Lung (tissue), 12 donors: ENCODE measurements around the gene ALG13. TPM values are rescaled to one million over a fixed set of nuclear protein-coding genes. Genes with fewer than 3 reads are reported as not detected.

Experiments
- ATAC-seq: fragments of 200-7000 bp; cut with Tn5 transposase; one replicate; pipeline ENCODE4 v1.9.1; 2020; ENCODE audit warnings: moderate number of reproducible peaks; ENCODE audit not compliant: insufficient read depth, low FRiP score
- DNase-seq, 3 donors: peaks; one replicate each; pipeline ENCODE4 v3.0.0-alpha.2; 2013 to 2017
- H3K27ac ChIP-seq, 2 donors: one replicate each; pipeline ENCODE4 v1.5.1; 2013; ENCODE audit warnings: mild to moderate bottlenecking in 2 of 2, moderate library complexity in 2 of 2, control low read depth in 1 of 2, inconsistent platforms in 1 of 2, low read depth in 1 of 2, low read length in 1 of 2
- H3K27me3 ChIP-seq, 3 donors: one replicate each; pipeline ENCODE4 v1.5.1; 2013; ENCODE audit warnings: low read length in 2 of 3; ENCODE audit not compliant: control insufficient read depth in 3 of 3, insufficient read depth in 3 of 3
- H3K36me3 ChIP-seq, 4 donors: one replicate each; pipeline ENCODE4 v1.5.1; 2013; ENCODE audit warnings: low read length in 4 of 4, mild to moderate bottlenecking in 1 of 4, moderate library complexity in 1 of 4; ENCODE audit not compliant: control insufficient read depth in 4 of 4, insufficient read depth in 4 of 4
- H3K4me1 ChIP-seq, 5 donors: one replicate each; pipeline ENCODE4 v1.5.1; 2013; ENCODE audit warnings: low read length in 5 of 5, mild to moderate bottlenecking in 2 of 5, moderate library complexity in 1 of 5; ENCODE audit not compliant: control insufficient read depth in 5 of 5, insufficient read depth in 5 of 5
- H3K4me3 ChIP-seq: one replicate; pipeline ENCODE4 v1.5.1; 2013; ENCODE audit warnings: mild to moderate bottlenecking, control low read depth, moderate library complexity
- H3K9ac ChIP-seq, 2 donors: one replicate each; pipeline ENCODE4 v1.5.1; 2013; ENCODE audit warnings: low read length in 2 of 2, control low read depth in 1 of 2; ENCODE audit not compliant: insufficient read depth in 1 of 2
- H3K9me3 ChIP-seq, 4 donors: one replicate each; pipeline ENCODE4 v1.5.1; 2013; ENCODE audit warnings: low read length in 3 of 4, mild to moderate bottlenecking in 1 of 4, moderate library complexity in 1 of 4; ENCODE audit not compliant: control insufficient read depth in 4 of 4, insufficient read depth in 3 of 4
- CTCF ChIP-seq: IDR thresholded peaks from 2 replicates; pipeline ENCODE4 v1.5.1; 2012; ENCODE audit warnings: mild to moderate bottlenecking; ENCODE audit errors: control extremely low read depth, extremely low read depth
- WGBS, 2 donors: extraction: QIAGEN DNeasy Blood & Tissue Kit; methylation state at CpG; one replicate each; pipeline ENCODE4 v1.1.7; 2013; 5-methylcytosine and 5-hydroxymethylcytosine counted together
- polyA plus RNA-seq, 2 donors: library from polyadenylated mRNA; stranded (reverse); fragments of 200-250 nt; gene quantifications; one replicate each; pipeline ENCODE4 v1.2.1, GENCODE V29; 2013
- total RNA-seq, 2 donors: library from RNA; depleted of rRNA in 1 of 2; stranded (reverse); fragments of >200 nt in 1 of 2; gene quantifications; one replicate each; pipeline ENCODE4 v1.2.1, GENCODE V29; 2014 to 2021
- donor health status: control.
- donor health status: control.
- donor health status: Bipolar disorder and iron deficiency.
- donor health status: healthy.
- donor health status: DM: yes; HTN: yes; CAD: no.

The ALG13 gene
- total and polyA plus RNA-seq, 4 donors, result 32.3 to 141 (median 39.0) TPM

DNA sequence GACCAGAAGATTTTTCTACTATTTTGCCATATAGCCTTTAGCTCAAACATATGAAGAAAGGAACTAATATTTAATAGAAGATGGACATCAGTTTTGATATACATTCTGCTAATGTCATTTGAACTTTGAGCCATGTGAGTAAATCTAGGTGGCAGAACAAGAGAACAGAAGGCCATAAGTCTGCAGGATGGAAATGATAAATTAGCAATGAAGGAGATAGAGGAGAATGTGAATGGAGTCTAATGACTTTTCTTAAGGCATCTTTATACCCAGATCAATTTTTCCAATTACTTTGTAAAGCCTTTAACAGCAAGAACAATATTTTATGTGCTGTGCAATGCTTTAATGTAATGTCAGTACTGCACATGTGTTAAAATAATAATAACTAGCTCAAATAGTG, 30.1 kb upstream of the ALG13 start:
- no peak overlapping the region for H3K4me3 ChIP-seq
- no peak overlapping the region for H3K27ac ChIP-seq
- no peaks in the 10 kb centered on the region for H3K4me1 ChIP-seq
- no peaks in the 10 kb centered on the region for H3K36me3 ChIP-seq
- DNase-seq, result no peak
- no peak for TF ChIP-seq CTCF
- no peak overlapping the region for H3K9ac ChIP-seq
- H3K9me3 ChIP-seq, result peaks cover 0 to 5% (median 0%) of the 10 kb centered on the region in 4 donors
- no peak for ATAC-seq
- peaks cover 0 to 18% (median 0%) of the 10 kb centered on the region in 3 donors for H3K27me3 ChIP-seq

- TF ChIP-seq CTCF, result no peak
- peak in 1 of 3 donors; percentile 4 for DNase-seq
These were observed 28.3 kb upstream of the ALG13 start for GRCh38 chrX:111652719-111653118.

DNA sequence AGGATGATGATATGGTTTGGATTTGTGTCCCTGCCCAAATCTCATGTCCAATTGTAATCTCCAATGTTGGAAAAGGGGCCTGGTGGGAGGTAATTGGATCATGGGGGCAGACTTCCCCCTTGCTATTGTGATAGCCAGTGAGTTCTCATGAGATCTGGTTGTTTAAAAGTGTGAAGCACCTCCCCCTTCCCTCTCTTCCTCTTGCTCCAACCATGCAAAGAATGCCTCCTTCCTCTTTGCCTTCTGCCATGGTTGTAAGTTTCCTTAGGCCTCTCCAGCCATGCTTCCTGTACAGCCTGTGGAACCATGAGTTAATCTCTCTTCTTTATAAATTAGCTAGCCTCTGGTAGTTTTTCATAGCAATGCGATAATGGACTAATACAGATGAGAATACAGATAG, 19.7 kb upstream of the ALG13 start:
- H3K9me3 ChIP-seq, result no peaks in the 10 kb centered on the region
- DNase-seq (no peak), ATAC-seq (no peak)
- H3K27ac ChIP-seq, result no peak overlapping the region
- no peak for TF ChIP-seq CTCF
- no peak overlapping the region for H3K9ac ChIP-seq
- H3K36me3 ChIP-seq, result no peaks in the 10 kb centered on the region
- no peaks in the 10 kb centered on the region for H3K4me1 ChIP-seq
- WGBS, 2 donors, result 88 to 100% methylated on average over 1 of the region's 1 CpG
- no peak overlapping the region for H3K4me3 ChIP-seq
- peaks cover 3 to 34% (median 7%) of the 10 kb centered on the region in 3 donors for H3K27me3 ChIP-seq

More at GRCh38 chrX:111652719-111653118, 28.3 kb upstream of the ALG13 start:
- Histone ChIP-seq H3K27ac (no peak overlapping the region), H3K36me3 (no peaks in the 10 kb centered on the region), H3K4me3 (no peak overlapping the region), H3K9me3 (peaks cover 0 to 5% (median 0%) of the 10 kb centered on the region in 4 donors), H3K9ac (no peak overlapping the region), H3K27me3 (peaks cover 0 to 28% (median 0%) of the 10 kb centered on the region in 3 donors), H3K4me1 (no peaks in the 10 kb centered on the region)
- WGBS, 2 donors, result 50 to 76% methylated on average over 3 of the region's 3 CpGs
- ATAC-seq, result no peak

GRCh38 chrX:111662292-111662691, 18.7 kb upstream of the ALG13 start:
- 50 to 51% methylated on average over 3 of the region's 3 CpGs for WGBS, 2 donors
- no peaks in the 10 kb centered on the region for H3K4me1 ChIP-seq
- H3K36me3 ChIP-seq, result no peaks in the 10 kb centered on the region
- H3K27me3 ChIP-seq, result peaks cover 3 to 30% (median 7%) of the 10 kb centered on the region in 3 donors
- TF ChIP-seq CTCF, result no peak
- ATAC-seq, result no peak
- no peak overlapping the region for H3K4me3 ChIP-seq
- H3K9me3 ChIP-seq, result no peaks in the 10 kb centered on the region
- no peak overlapping the region for H3K9ac ChIP-seq
- no peak overlapping the region for H3K27ac ChIP-seq
- DNase-seq, result no peak
